22Rv1 (cell line): ENCODE data around the gene FYN.

Source experiments
- H3K27ac ChIP-seq: fragments of 450-650 bp; 2 replicates; pipeline ENCODE4 v1.5.1; 2017
- CTCF ChIP-seq: fragments of 450-650 bp; IDR thresholded peaks from 2 replicates; pipeline ENCODE4 v1.5.1; 2017; ENCODE audit warnings: mild to moderate bottlenecking
- ZFX ChIP-seq: fragments of 450-650 bp; IDR thresholded peaks from 2 replicates; pipeline ENCODE4 v1.6.1; 2017; ENCODE audit warnings: antibody characterized with exemption, borderline replicate concordance

Gene FYN

GRCh38 chr6:111614833-111615582 lies 258.2 kb downstream of the FYN start:
- TF ChIP-seq CTCF (no peak), ZFX (no peak)
- H3K27ac ChIP-seq: no peak overlapping the region

- H3K27ac ChIP-seq: no peak overlapping the region
- TF ChIP-seq CTCF (no peak), ZFX (no peak)
These were observed 260.9 kb downstream of the FYN start for GRCh38 chr6:111612379-111612778.

GRCh38 chr6:111610548-111611172 lies 262.6 kb downstream of the FYN start:
- no peak for TF ChIP-seq ZFX
- no peak for TF ChIP-seq CTCF
- H3K27ac ChIP-seq: no peak overlapping the region
